B cell (primary cell): ENCODE data around the gene HOATZ. TPM values are rescaled to one million over a fixed set of nuclear protein-coding genes. Genes with fewer than 3 reads are reported as not detected.

ENCODE experiments used
- ATAC-seq: fragments of 200-7000 bp; cut with Tn5 transposase; one replicate; pipeline ENCODE4 v1.10.0; 2021; ENCODE audit warnings: low read depth, mild to moderate bottlenecking, moderate number of reproducible peaks, moderate library complexity
- CTCF ChIA-PET: fragments of 350-600 bp; sonication (Branson Sonifier 250); formaldehyde crosslinking; loops from one replicate; lab custom pipeline; 2021; ENCODE audit warnings: antibody characterized with exemption, inconsistent platforms; lab: Charles Lee
- POLR2A ChIA-PET: fragments of 350-600 bp; sonication (Branson Sonifier 250); formaldehyde crosslinking; loops from one replicate; lab custom pipeline; 2021; ENCODE audit warnings: antibody characterized with exemption; lab: Charles Lee
- DNase-seq: peaks from one replicate; pipeline ENCODE4 v3.0.0; 2013
- H2AFZ ChIP-seq: 2 replicates; pipeline ENCODE4 v1.6.1; 2012; ENCODE audit warnings: mild to moderate bottlenecking, low read depth, low read length; ENCODE audit not compliant: insufficient read depth, poor library complexity, severe bottlenecking
- H3K27ac ChIP-seq, 2 donors: 1 replicate in 1 of 2; 2 replicates in 1 of 2; pipeline ENCODE4 v1.5.1; 2012 to 2013; ENCODE audit warnings: low read length in 2 of 2, mild to moderate bottlenecking in 2 of 2, moderate library complexity in 1 of 2
- H3K27me3 ChIP-seq, 4 experiments: fragments of 200-600 bp in 1 of 4; sonication (generic) in 1 of 4; replicated peaks in 1 of 4; 1 replicate in 2 of 4; 2 replicates in 2 of 4; pipeline versions ENCODE4 v1.6.1 to v1.7.0; 2013 to 2016; ENCODE audit warnings: low read length in 3 of 4, mild to moderate bottlenecking in 2 of 4, mixed read lengths in 1 of 4, moderate library complexity in 1 of 4; ENCODE audit not compliant: insufficient read depth in 4 of 4, control insufficient read depth in 3 of 4; ENCODE audit errors: control extremely low read depth in 1 of 4
- H3K36me3 ChIP-seq, 2 experiments: replicated peaks in 1 of 2; 1 replicate in 1 of 2; 2 replicates in 1 of 2; pipeline versions ENCODE4 v1.6.1 to v1.7.1; 2013; ENCODE audit warnings: low read length in 1 of 2; ENCODE audit not compliant: insufficient read depth in 2 of 2, control insufficient read depth in 1 of 2; ENCODE audit errors: control extremely low read depth in 1 of 2, extremely low read depth in 1 of 2
- H3K4me1 ChIP-seq, 2 donors: fragments of 200-600 bp in 1 of 2; sonication (generic) in 1 of 2; 1 replicate in 1 of 2; 2 replicates in 1 of 2; pipeline versions ENCODE4 v1.5.1 to v1.6.1; 2013 to 2017; ENCODE audit warnings: low read length in 2 of 2; ENCODE audit not compliant: control insufficient read depth in 2 of 2, insufficient read depth in 2 of 2
- H3K4me2 ChIP-seq: replicated peaks from 2 replicates; pipeline ENCODE3; 2012; ENCODE audit warnings: mild to moderate bottlenecking, low read depth, low read length; ENCODE audit not compliant: poor library complexity, severe bottlenecking
- H3K4me3 ChIP-seq, 5 experiments: fragments of 200-600 bp in 1 of 5; sonication (generic) in 1 of 5; 1 replicate in 3 of 5; 2 replicates in 2 of 5; pipeline versions ENCODE4 v1.5.1 to v1.7.0; 2011 to 2016; ENCODE audit warnings: low read length in 4 of 5, mild to moderate bottlenecking in 4 of 5, low read depth in 2 of 5, control low read depth in 1 of 5, moderate library complexity in 1 of 5; ENCODE audit not compliant: insufficient read depth in 1 of 5; ENCODE audit errors: control extremely low read depth in 1 of 5, extremely low read depth in 1 of 5
- H3K79me2 ChIP-seq: fragments of 200-600 bp; sonication (generic); one replicate; pipeline ENCODE4 v1.6.0; 2016; ENCODE audit warnings: low read length; ENCODE audit not compliant: control insufficient read depth, insufficient read depth
- H3K9ac ChIP-seq: fragments of 200-600 bp; sonication (generic); 2 replicates; pipeline ENCODE4 v1.6.1; 2017; ENCODE audit warnings: mild to moderate bottlenecking, low read length, moderate library complexity
- H3K9me3 ChIP-seq, 3 donors: one replicate each; pipeline versions ENCODE4 v1.6.1 to v1.7.1; 2013; ENCODE audit warnings: low read length in 2 of 3; ENCODE audit not compliant: control insufficient read depth in 2 of 3, insufficient read depth in 1 of 3; ENCODE audit errors: control extremely low read depth in 1 of 3
- H4K20me1 ChIP-seq: 2 replicates; pipeline ENCODE4 v1.6.0; 2012; ENCODE audit warnings: mild to moderate bottlenecking, low read length; ENCODE audit not compliant: insufficient read depth, control insufficient read depth, poor library complexity, severe bottlenecking
- H3K27ac Mint-ChIP-seq: one replicate; pipeline ENCODE4 v1.8.0; 2021; ENCODE audit warnings: mixed read lengths
- H3K27me3 Mint-ChIP-seq: one replicate; pipeline ENCODE4 v1.8.0; 2021; ENCODE audit warnings: mixed read lengths
- H3K4me1 Mint-ChIP-seq: one replicate; pipeline ENCODE4 v1.8.0; 2021; ENCODE audit warnings: mixed read lengths
- H3K4me3 Mint-ChIP-seq: one replicate; pipeline ENCODE4 v1.8.0; 2021; ENCODE audit warnings: mixed read lengths
- H3K9me3 Mint-ChIP-seq: one replicate; pipeline ENCODE4 v1.8.0; 2022; ENCODE audit warnings: mixed read lengths; ENCODE audit not compliant: insufficient read depth
- EZH2 ChIP-seq: IDR thresholded peaks from 2 replicates; pipeline ENCODE4 v1.6.1; 2012; ENCODE audit warnings: borderline replicate concordance, low read depth, mild to moderate bottlenecking, moderate library complexity, low read length; ENCODE audit not compliant: insufficient read depth, poor library complexity, severe bottlenecking
- WGBS: methylation state at CpG from one replicate; pipeline ENCODE4 v1.1.5; 2013; ENCODE audit warnings: missing lambda C conversion rate; ENCODE audit not compliant: insufficient coverage; 5-methylcytosine and 5-hydroxymethylcytosine counted together
- intact Hi-C: fragments of 100-400 bp; cut with micrococcal nuclease; formaldehyde crosslinking; loops from one replicate; pipeline ENCODE4 v1.10.0; 2022
- polyA plus RNA-seq: library from polyadenylated mRNA; depleted of rRNA; stranded (reverse); fragments of >200 nt; gene quantifications from 2 replicates; pipeline ENCODE4 v1.2.3, GENCODE V29; 2012
- total RNA-seq, 2 donors: library from RNA; stranded (reverse); fragments of 120-200 nt in 1 of 2; gene quantifications; 1 replicate in 1 of 2; 2 replicates in 1 of 2; pipeline versions ENCODE4 v1.2.3 to v1.2.4, GENCODE V29; 2013 to 2022
- TF ChIP-seq, protein P1 (sequence below): fragments of 200-600 bp; IDR thresholded peaks from one replicate; pipeline ENCODE4 v1.8.0; 2022; ENCODE audit warnings: antibody characterized with exemption, mild to moderate bottlenecking

Gene HOATZ
- total and polyA plus RNA-seq, 2 donors (not counting 1 experiment from before 2014, with no cell fraction given) = not detected

- intact Hi-C loops = no loop called here
- no peak overlapping the region for H2AFZ ChIP-seq
Measured at GRCh38 chr11:111531687-111532364, 17.2 kb downstream of the HOATZ start.

DNA sequence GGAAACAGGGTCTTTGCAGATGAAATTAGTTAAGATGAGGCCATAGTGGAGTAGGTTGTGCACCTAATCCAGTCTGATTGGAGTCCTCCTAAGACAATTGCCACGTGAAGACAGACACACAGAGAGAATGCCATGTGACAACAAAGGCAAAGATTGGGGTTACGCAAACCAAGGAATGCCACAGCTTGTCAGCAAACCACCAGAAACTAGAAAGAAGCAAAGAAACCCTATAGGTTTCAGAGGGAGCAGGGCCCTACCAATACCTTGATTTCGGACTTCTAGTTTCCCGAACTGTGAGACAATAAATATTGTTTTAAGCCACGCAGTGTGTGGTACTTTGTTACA is 17.8 kb downstream of the HOATZ start:
- no peak overlapping the region for H3K9ac ChIP-seq
- no peaks in the 10 kb centered on the region for H4K20me1 ChIP-seq
- no peaks in the 10 kb centered on the region for H3K36me3 ChIP-seq
- TF ChIP-seq EZH2 = no peak
- TF ChIP-seq, protein P1, sequence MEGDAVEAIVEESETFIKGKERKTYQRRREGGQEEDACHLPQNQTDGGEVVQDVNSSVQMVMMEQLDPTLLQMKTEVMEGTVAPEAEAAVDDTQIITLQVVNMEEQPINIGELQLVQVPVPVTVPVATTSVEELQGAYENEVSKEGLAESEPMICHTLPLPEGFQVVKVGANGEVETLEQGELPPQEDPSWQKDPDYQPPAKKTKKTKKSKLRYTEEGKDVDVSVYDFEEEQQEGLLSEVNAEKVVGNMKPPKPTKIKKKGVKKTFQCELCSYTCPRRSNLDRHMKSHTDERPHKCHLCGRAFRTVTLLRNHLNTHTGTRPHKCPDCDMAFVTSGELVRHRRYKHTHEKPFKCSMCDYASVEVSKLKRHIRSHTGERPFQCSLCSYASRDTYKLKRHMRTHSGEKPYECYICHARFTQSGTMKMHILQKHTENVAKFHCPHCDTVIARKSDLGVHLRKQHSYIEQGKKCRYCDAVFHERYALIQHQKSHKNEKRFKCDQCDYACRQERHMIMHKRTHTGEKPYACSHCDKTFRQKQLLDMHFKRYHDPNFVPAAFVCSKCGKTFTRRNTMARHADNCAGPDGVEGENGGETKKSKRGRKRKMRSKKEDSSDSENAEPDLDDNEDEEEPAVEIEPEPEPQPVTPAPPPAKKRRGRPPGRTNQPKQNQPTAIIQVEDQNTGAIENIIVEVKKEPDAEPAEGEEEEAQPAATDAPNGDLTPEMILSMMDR = no peak
- H3K9me3 ChIP-seq = no peaks in the 10 kb centered on the region
- H3K27me3 ChIP-seq = peaks cover 0 to 9% (median 5%) of the 10 kb centered on the region in 4 experiments
- H3K4me3 ChIP-seq = no peak overlapping the region
- Mint-ChIP-seq H3K27ac (no peak overlapping the region), H3K4me1 (no peaks in the 10 kb centered on the region), H3K27me3 (peaks cover 44% of the 10 kb centered on the region), H3K4me3 (no peak overlapping the region), H3K9me3 (no peaks in the 10 kb centered on the region)
- H3K27ac ChIP-seq = no peak overlapping the region
- no peak overlapping the region for H3K4me2 ChIP-seq
- intact Hi-C loops = no loop called here
- 87% methylated on average over 2 of the region's 5 CpGs for WGBS
- DNase-seq (no peak), ATAC-seq (no peak)
- no peaks in the 10 kb centered on the region for H3K4me1 ChIP-seq
- ChIA-PET CTCF (no interaction called here), POLR2A (no interaction called here)
- no peaks in the 10 kb centered on the region for H3K79me2 ChIP-seq
- no peak overlapping the region for H2AFZ ChIP-seq

More at GRCh38 chr11:111531687-111532364, 17.2 kb downstream of the HOATZ start:
- peaks cover 39% of the 10 kb centered on the region for H3K27me3 Mint-ChIP-seq
- WGBS = 71% methylated on average over 5 of the region's 9 CpGs
- Histone ChIP-seq H4K20me1 (no peaks in the 10 kb centered on the region), H3K27ac (no peak overlapping the region), H3K9me3 (no peaks in the 10 kb centered on the region), H3K36me3 (no peaks in the 10 kb centered on the region), H3K4me3 (no peak overlapping the region), H3K4me1 (no peaks in the 10 kb centered on the region), H3K79me2 (no peaks in the 10 kb centered on the region), H3K9ac (no peak overlapping the region), H3K27me3 (peaks cover 0 to 9% (median 3%) of the 10 kb centered on the region in 4 experiments), H3K4me2 (no peak overlapping the region)
- ChIA-PET POLR2A (no interaction called here), CTCF (no interaction called here)
- TF ChIP-seq, protein P1 = no peak
- no peak for TF ChIP-seq EZH2
- no peak overlapping the region for H3K4me3 Mint-ChIP-seq
- DNase-seq (no peak), ATAC-seq (no peak)
- no peak overlapping the region for H3K27ac Mint-ChIP-seq
- H3K4me1 Mint-ChIP-seq = no peaks in the 10 kb centered on the region
- H3K9me3 Mint-ChIP-seq = no peaks in the 10 kb centered on the region
